ENCODE results near the gene RAB5IF. TPM values are rescaled to one million over a fixed set of nuclear protein-coding genes. Genes with fewer than 3 reads are reported as not detected.

RAB5IF gene
- total and polyA plus RNA-seq, 2 of the 8 experiments (the other 6 are each of a cell fraction or from before 2014, with no cell fraction given): 95.5 to 148 TPM

DNA sequence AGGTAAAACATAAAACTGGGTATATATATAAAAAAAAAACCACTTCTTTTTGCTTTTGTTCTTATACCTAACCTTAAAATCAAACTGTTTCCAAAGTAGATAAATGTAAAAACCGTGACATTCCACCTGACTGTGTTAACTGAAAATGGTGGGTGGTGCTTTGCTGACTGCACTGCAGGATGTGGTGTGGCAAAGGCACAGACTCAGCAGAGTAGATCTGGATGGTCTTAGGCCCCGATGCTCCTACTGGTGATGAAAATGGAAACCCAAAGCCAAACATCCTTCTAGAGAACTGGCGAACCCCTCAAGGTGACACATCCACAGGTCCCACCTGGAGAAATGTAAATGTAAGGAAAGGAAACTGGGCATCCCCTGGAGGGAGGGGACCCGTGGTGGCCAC lies 23.3 kb upstream of the RAB5IF start:
- Histone ChIP-seq H3K27me3 (replicated peaks in 1 of 4; ENCODE audit: control insufficient read depth in 3 of 4, extremely low read depth in 1 of 4, insufficient read depth in 3 of 4, low read length in 3 of 4) (no peaks in the 10 kb centered on the region), H3K9ac (replicated peaks in 1 of 4; ENCODE audit: extremely low read depth in 1 of 4, low read depth in 3 of 4, low read length in 3 of 4) (no peak overlapping the region), H3K56ac (replicated peaks; ENCODE audit: insufficient read length, low read depth, low read length) (no peak overlapping the region), H2AFZ (ENCODE audit: low read length) (no peak overlapping the region), H3K4me3 (ENCODE audit: extremely low read depth in 1 of 4, insufficient read depth in 2 of 4, low read depth in 3 of 4, low read length in 4 of 4) (no peak overlapping the region), H3K18ac (ENCODE audit: extremely low read depth, low read length) (no peak overlapping the region; the same call in 1 of the 2 replicates), H3K4me2 (ENCODE audit: insufficient read depth in 1 of 2, low read depth in 2 of 2, low read length in 2 of 2) (no peak overlapping the region), H3K9me3 (ENCODE audit: insufficient read depth in 2 of 2, low read depth in 1 of 2, low read length in 1 of 2) (peaks cover 6 to 7% of the 10 kb centered on the region in 2 experiments; a peak in 2 of 4 replicates), H3K27ac (ENCODE audit: low read depth, low read length) (no peak overlapping the region), H4K5ac (ENCODE audit: insufficient read length, low read depth, low read length) (no peak overlapping the region), H4K91ac (replicated peaks; ENCODE audit: insufficient read length, low read length) (no peak overlapping the region), H3K79me1 (ENCODE audit: low read depth, low read length) (peaks cover 11% of the 10 kb centered on the region), H2BK12ac (ENCODE audit: low read depth, low read length) (no peak overlapping the region), H2BK20ac (ENCODE audit: low read length) (no peak overlapping the region), H3K4me1 (replicated peaks in 1 of 4; ENCODE audit: control insufficient read depth in 3 of 4, insufficient read depth in 4 of 4, low read length in 3 of 4) (peaks cover 3 to 15% (median 10%) of the 10 kb centered on the region in 4 experiments; a peak in 6 of 7 replicates), H3K36me3 (ENCODE audit: control insufficient read depth in 2 of 4, insufficient read depth in 4 of 4, low read length in 3 of 4) (peaks cover 4 to 55% (median 26%) of the 10 kb centered on the region in 4 experiments), H3K23ac (ENCODE audit: insufficient read length) (no peak overlapping the region), H2AK5ac (ENCODE audit: low read depth, low read length) (no peak overlapping the region), H4K20me1 (replicated peaks in 1 of 2; ENCODE audit: control insufficient read depth in 1 of 2, insufficient read depth in 2 of 2, low read length in 2 of 2) (peaks cover 0 to 4% of the 10 kb centered on the region in 2 experiments), H3K4ac (replicated peaks; ENCODE audit: insufficient read length, low read depth, low read length) (no peak overlapping the region), H2BK15ac (ENCODE audit: low read length) (no peak overlapping the region), H2BK5ac (ENCODE audit: low read depth, low read length) (no peak overlapping the region), H3K14ac (ENCODE audit: insufficient read length) (no peak overlapping the region), H4K8ac (ENCODE audit: extremely low read depth, insufficient read depth, low read length) (peak overlapping the region; percentile 25; the same call in 1 of the 2 replicates), H3K23me2 (ENCODE audit: low read depth, low read length) (no peaks in the 10 kb centered on the region), H2BK120ac (replicated peaks; ENCODE audit: low read depth, low read length) (no peak overlapping the region), H3K79me2 (ENCODE audit: control insufficient read depth in 1 of 2, insufficient read depth in 2 of 2, low read length in 2 of 2) (peaks cover 0 to 26% of the 10 kb centered on the region in 2 experiments; a peak in 2 of 4 replicates)
- TF ChIP-seq POLR2A (IDR thresholded peaks at IDR 0.05; ENCODE audit: control extremely low read depth in 1 of 2, low read depth in 2 of 2, low read length in 2 of 2): no peak
- TF ChIP-seq BCL11A (IDR thresholded peaks at IDR 0.05; ENCODE audit: low read depth in 2 of 2, low read length in 2 of 2): no peak
- no peak for TF ChIP-seq RFX5 (IDR thresholded peaks at IDR 0.05; ENCODE audit: borderline replicate concordance, low read depth, low read length)
- TF ChIP-seq SP1 (IDR thresholded peaks at IDR 0.05; ENCODE audit: low read depth, low read length): no peak
- no peak for TF ChIP-seq MAFK (IDR thresholded peaks at IDR 0.05; ENCODE audit: low read depth, low read length)
- no peak for TF ChIP-seq RAD21 (IDR thresholded peaks at IDR 0.05 in 1 of 2, conservative IDR thresholded peaks at IDR 0.05 in 1 of 2; ENCODE audit: low read depth in 2 of 2, low read length in 2 of 2)
- ChIA-PET CTCF (ENCODE audit: partially characterized antibody) (interaction anchor here (1.5 to 18.0 kb wide), 3 partner anchors 7 to 41 kb away, joined by 3 to 202 read pairs (median 202); partner anchors contain the start of genes MYL9 and TGIF2), POLR2A (ENCODE audit: partially characterized antibody) (interaction anchor here (26.6 kb wide), 1 partner anchor 9 kb away, joined by 388 read pairs; the partner anchor contains the start of gene TGIF2)
- WGBS, 2 experiments (ENCODE audit: extremely low coverage in 1 of 2, insufficient coverage in 1 of 2, insufficient read length in 1 of 2, insufficient replicate concordance in 2 of 2, low coverage in 1 of 2, low lambda C conversion rate in 2 of 2, missing lambda C conversion rate in 1 of 2): 87% methylated on average over 4 of the region's 4 CpGs; no CpG with 5 or more reads in 1 of the 2 experiments
- no peak for DNase-seq (ENCODE audit: low read depth in 1 of 2, low spot score in 2 of 2)
- FAIRE-seq: no peak
